ENCODE data around the gene ITPRID1.

DNA sequence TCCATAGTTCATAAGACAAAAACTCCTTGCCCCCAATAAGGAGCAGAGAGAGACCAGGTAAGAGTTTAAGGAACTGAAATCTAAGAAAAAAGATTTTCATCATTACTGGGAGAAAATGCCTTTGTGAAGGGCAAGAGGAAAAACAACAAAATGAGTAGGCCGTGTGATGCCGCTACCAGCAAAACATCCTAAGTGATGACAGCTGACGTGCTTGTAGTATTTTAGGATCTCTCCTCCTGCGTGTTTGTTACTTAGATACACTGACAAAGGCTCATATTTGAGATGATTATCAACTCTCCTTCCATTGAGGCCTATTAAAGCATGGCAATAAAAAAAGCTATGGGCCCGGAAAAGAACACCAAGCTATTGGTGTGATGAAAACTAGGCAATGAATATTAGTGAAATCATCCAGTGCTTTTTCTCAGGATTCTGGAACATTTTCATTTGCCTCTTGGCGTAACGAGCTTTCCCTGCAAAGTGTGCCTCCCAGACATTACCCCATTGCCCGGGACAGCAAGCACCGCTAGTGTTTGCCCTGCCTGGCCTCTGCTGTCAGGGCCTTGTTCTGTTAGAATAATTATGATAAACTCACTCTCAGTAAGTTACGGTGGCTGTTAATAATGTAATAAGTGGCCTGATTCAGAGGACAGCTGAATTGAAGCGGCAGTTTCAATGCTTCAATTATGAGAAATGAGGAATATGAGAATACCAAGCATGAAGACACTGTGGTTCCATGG lies 36.8 kb upstream of the ITPRID1 start:
- TF ChIP-seq, protein P1, sequence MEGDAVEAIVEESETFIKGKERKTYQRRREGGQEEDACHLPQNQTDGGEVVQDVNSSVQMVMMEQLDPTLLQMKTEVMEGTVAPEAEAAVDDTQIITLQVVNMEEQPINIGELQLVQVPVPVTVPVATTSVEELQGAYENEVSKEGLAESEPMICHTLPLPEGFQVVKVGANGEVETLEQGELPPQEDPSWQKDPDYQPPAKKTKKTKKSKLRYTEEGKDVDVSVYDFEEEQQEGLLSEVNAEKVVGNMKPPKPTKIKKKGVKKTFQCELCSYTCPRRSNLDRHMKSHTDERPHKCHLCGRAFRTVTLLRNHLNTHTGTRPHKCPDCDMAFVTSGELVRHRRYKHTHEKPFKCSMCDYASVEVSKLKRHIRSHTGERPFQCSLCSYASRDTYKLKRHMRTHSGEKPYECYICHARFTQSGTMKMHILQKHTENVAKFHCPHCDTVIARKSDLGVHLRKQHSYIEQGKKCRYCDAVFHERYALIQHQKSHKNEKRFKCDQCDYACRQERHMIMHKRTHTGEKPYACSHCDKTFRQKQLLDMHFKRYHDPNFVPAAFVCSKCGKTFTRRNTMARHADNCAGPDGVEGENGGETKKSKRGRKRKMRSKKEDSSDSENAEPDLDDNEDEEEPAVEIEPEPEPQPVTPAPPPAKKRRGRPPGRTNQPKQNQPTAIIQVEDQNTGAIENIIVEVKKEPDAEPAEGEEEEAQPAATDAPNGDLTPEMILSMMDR (IDR thresholded peaks at IDR 0.05) = no peak
- no peak for TF ChIP-seq POLR2A (IDR thresholded peaks at IDR 0.05)

Measured in esophagus squamous epithelium (tissue), 4 donors.